ENCODE results near the gene SLC25A42. TPM values are rescaled to one million over a fixed set of nuclear protein-coding genes. Genes with fewer than 3 reads are reported as not detected.

SLC25A42 gene
- total RNA-seq, 1 donor: 5.4 TPM

- DNase-seq (ENCODE audit: insufficient read length, low spot score, missing footprints): peak; percentile 62
- Histone ChIP-seq H3K4me2 (ENCODE audit: insufficient read depth, low read length) (no peak overlapping the region), H3K36me3 (ENCODE audit: insufficient read depth, low read length) (no peaks in the 10 kb centered on the region), H3K9me3 (ENCODE audit: low read depth, low read length) (no peaks in the 10 kb centered on the region), H3K4me3 (ENCODE audit: insufficient read depth, low read length) (no peak overlapping the region), H3K27ac (ENCODE audit: low read depth, low read length) (no peak overlapping the region), H2AFZ (ENCODE audit: low read length) (no peak overlapping the region), H3K27me3 (ENCODE audit: insufficient read depth, low read length) (no peaks in the 10 kb centered on the region), H3K79me2 (ENCODE audit: insufficient read depth, low read length) (no peaks in the 10 kb centered on the region), H3K4me1 (ENCODE audit: insufficient read depth, low read length) (no peaks in the 10 kb centered on the region), H4K20me1 (ENCODE audit: insufficient read depth, low read length) (no peaks in the 10 kb centered on the region)
- no peak for TF ChIP-seq CTCF (IDR thresholded peaks at IDR 0.05; ENCODE audit: extremely low read depth, low read depth, low read length)
Measured at GRCh38 chr19:19162495-19162894, 98.7 kb downstream of the SLC25A42 start.

Other genes starting within 250 kb of the SLC25A42 start
- gene UPF1, start 232.0 kb upstream of the SLC25A42 start, total RNA-seq: 36.6 and 41.0 TPM in 2 replicates
- 0.29 and 0.36 TPM in 2 replicates for gene CERS1, start 167.8 kb upstream of the SLC25A42 start, total RNA-seq
- 179 and 180 TPM in 2 replicates for gene COPE, start 144.6 kb upstream of the SLC25A42 start, total RNA-seq
- 46.7 and 52.5 TPM in 2 replicates for gene DDX49, start 144.3 kb upstream of the SLC25A42 start, total RNA-seq
- gene HOMER3, start 122.8 kb upstream of the SLC25A42 start, total RNA-seq: 98.4 and 107 TPM in 2 replicates
- gene SUGP2, start 30.5 kb upstream of the SLC25A42 start, total RNA-seq: 32.7 and 33.7 TPM in 2 replicates
- 30.9 and 38.4 TPM in 2 replicates for gene ARMC6, start 30.4 kb upstream of the SLC25A42 start, total RNA-seq
- gene TMEM161A, start 74.5 kb downstream of the SLC25A42 start, total RNA-seq: 13.8 and 15.9 TPM in 2 replicates
- 0.29 and 0.36 TPM in 2 replicates for gene MEF2B, start 106.3 kb downstream of the SLC25A42 start, total RNA-seq
- gene BORCS8, start 128.2 kb downstream of the SLC25A42 start, total RNA-seq: 16.2 and 17.4 TPM in 2 replicates
- 37.4 and 47.4 TPM in 2 replicates for gene RFXANK, start 128.3 kb downstream of the SLC25A42 start, total RNA-seq
- 6.2 and 6.5 TPM in 2 replicates for gene NR2C2AP, start 139.4 kb downstream of the SLC25A42 start, total RNA-seq
- gene NCAN, start 148.0 kb downstream of the SLC25A42 start, total RNA-seq: under 0.01 TPM in 1 of 2 replicates, not detected in the other
- gene TM6SF2, start 209.3 kb downstream of the SLC25A42 start, total RNA-seq: 0.29 and 0.36 TPM in 2 replicates